Activated CD8-positive, alpha-beta T cell treated with anti-CD3 and anti-CD28 coated beads for 36 hours (primary cell): ENCODE results near the gene ZMIZ1. TPM values are rescaled to one million over a fixed set of nuclear protein-coding genes. Genes with fewer than 3 reads are reported as not detected.
A peak's percentile ranks its signal among the peaks of the same experiment; 100 is the strongest.

ENCODE experiments used
- ATAC-seq: fragments of 200-7000 bp; cut with Tn5 transposase; one replicate; pipeline ENCODE4 v1.10.0; 2021; ENCODE audit warnings: mild to moderate bottlenecking, moderate library complexity
- CTCF ChIA-PET: fragments of 350-600 bp; sonication (Branson Sonifier 250); formaldehyde crosslinking; loops from one replicate; lab custom pipeline; 2021; ENCODE audit warnings: antibody characterized with exemption; lab: Charles Lee
- POLR2A ChIA-PET: fragments of 350-600 bp; sonication (Branson Sonifier 250); formaldehyde crosslinking; loops from one replicate; lab custom pipeline; 2021; ENCODE audit warnings: antibody characterized with exemption; lab: Charles Lee
- DNase-seq: peaks from one replicate; pipeline ENCODE4 v3.0.0-alpha.2; 2020
- H3K27ac Mint-ChIP-seq: one replicate; pipeline ENCODE4 v1.8.0; 2021; ENCODE audit warnings: mild to moderate bottlenecking, mixed read lengths
- H3K27me3 Mint-ChIP-seq: one replicate; pipeline ENCODE4 v1.8.0; 2021; ENCODE audit warnings: mixed read lengths
- H3K36me3 Mint-ChIP-seq: one replicate; pipeline ENCODE4 v1.8.0; 2021; ENCODE audit warnings: low read depth, mixed read lengths
- H3K4me1 Mint-ChIP-seq: one replicate; pipeline ENCODE4 v1.8.0; 2021; ENCODE audit warnings: low read depth, mixed read lengths
- H3K4me3 Mint-ChIP-seq: one replicate; pipeline ENCODE4 v1.8.0; 2021; ENCODE audit warnings: mild to moderate bottlenecking, moderate library complexity, mixed read lengths
- H3K9me3 Mint-ChIP-seq: one replicate; pipeline ENCODE4 v1.8.0; 2021; ENCODE audit warnings: mixed read lengths
- intact Hi-C: fragments of 100-400 bp; cut with micrococcal nuclease; formaldehyde crosslinking; loops from one replicate; pipeline ENCODE4 v1.10.0; 2022
- total RNA-seq, 2 experiments: library from RNA; stranded (reverse); gene quantifications; one replicate each; pipeline ENCODE4 v1.2.3, GENCODE V29; 2021
- TF ChIP-seq, protein P1 (sequence below): fragments of 200-600 bp; IDR thresholded peaks from one replicate; pipeline ENCODE4 v1.8.0; 2022; ENCODE audit warnings: antibody characterized with exemption, mild to moderate bottlenecking

ZMIZ1 gene
- total RNA-seq, 2 experiments from 2014 or later, result 46.5 to 52.2 TPM

DNA sequence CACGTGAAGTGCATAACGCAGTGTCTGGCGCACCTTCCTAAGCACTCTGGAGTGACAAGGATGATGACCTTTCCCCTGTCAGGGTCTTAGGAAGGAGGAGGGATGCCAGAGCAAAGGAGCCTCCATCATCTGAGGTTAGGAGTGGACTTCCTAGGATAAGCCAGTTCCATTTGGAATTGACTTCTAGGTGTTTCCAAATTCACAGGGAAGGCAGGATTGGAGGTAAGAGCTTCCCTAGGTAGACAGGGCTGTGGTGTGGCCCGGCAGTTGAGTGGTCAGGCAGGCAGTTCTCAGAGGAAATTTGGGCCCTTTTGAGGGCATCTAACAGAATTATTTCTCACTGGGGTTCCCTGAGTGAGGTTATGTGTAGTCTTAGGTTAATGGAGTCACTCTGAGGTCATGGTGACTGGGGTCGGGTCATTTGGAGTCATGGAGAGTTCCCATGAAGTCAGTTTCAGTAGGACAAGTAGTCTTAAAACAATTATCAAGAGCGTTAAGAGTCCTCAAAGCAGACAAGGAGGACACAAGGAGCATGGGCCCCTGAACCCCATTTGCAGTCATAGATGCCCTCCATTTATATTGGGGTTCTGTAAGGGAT lies 286.8 kb downstream of the ZMIZ1 start:
- H3K4me1 Mint-ChIP-seq, result peaks cover 34% of the 10 kb centered on the region
- POLR2A ChIA-PET, result interaction anchor here (0.6 to 2.3 kb wide), 6 partner anchors 10 to 107 kb away, joined by 3 to 10 read pairs (median 4); no protein-coding TSS in a partner anchor
- ATAC-seq (no peak), DNase-seq (no peak)
- H3K4me3 Mint-ChIP-seq, result no peak overlapping the region
- no peaks in the 10 kb centered on the region for H3K9me3 Mint-ChIP-seq
- H3K27ac Mint-ChIP-seq, result no peak overlapping the region
- no peaks in the 10 kb centered on the region for H3K27me3 Mint-ChIP-seq
- intact Hi-C loops, result no loop called here
- CTCF ChIA-PET, result interaction anchor here (1.2 kb wide), 1 partner anchor 11 kb away, joined by 3 read pairs; no protein-coding TSS in a partner anchor
- TF ChIP-seq, protein P1, sequence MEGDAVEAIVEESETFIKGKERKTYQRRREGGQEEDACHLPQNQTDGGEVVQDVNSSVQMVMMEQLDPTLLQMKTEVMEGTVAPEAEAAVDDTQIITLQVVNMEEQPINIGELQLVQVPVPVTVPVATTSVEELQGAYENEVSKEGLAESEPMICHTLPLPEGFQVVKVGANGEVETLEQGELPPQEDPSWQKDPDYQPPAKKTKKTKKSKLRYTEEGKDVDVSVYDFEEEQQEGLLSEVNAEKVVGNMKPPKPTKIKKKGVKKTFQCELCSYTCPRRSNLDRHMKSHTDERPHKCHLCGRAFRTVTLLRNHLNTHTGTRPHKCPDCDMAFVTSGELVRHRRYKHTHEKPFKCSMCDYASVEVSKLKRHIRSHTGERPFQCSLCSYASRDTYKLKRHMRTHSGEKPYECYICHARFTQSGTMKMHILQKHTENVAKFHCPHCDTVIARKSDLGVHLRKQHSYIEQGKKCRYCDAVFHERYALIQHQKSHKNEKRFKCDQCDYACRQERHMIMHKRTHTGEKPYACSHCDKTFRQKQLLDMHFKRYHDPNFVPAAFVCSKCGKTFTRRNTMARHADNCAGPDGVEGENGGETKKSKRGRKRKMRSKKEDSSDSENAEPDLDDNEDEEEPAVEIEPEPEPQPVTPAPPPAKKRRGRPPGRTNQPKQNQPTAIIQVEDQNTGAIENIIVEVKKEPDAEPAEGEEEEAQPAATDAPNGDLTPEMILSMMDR, result no peak
- H3K36me3 Mint-ChIP-seq, result peaks cover 55% of the 10 kb centered on the region

DNA sequence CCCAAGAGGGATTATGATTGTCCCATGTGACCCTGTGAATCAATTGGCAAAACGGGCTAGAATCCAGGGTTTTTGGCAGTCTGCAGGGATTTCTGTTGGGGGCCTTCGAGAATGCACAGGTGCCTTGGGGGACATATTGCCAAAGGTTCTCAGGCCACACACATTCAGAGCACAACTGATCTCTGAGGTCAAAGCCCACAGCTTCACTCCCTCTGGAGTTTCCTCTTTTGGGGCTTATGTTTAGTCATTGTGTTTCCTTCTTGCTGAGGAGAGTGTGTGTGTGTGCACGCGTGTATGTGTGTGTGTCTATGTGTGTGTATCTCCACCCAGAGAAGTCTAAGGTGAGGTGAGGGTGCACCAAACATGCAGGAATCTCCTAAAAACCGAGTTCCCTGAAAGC lies 287.3 kb downstream of the ZMIZ1 start:
- TF ChIP-seq, protein P1, result no peak
- no peak overlapping the region for H3K4me3 Mint-ChIP-seq
- POLR2A ChIA-PET, result interaction anchor here (2.3 to 3.2 kb wide), 2 partner anchors 8 to 11 kb away, joined by 10 to 22 read pairs; no protein-coding TSS in a partner anchor

DNA sequence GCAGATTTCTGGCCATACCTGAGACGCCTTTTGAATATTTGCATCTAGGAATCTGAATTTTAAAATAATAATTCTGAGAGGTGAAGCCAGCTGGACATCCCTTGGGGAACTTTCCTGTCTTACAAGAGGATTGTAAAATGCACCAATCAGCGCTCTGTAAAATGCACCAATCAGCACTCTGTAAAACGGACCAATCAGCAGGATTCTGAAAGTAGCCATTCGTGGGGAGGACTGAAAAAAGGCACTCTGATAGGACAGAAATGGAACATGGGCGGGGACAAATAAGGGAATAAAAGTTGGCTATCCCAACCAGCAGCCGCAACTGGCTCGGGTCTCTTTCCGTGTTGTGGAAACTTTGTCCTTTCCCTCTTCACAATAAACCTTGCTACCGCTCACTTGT lies 288.4 kb downstream of the ZMIZ1 start:
- intact Hi-C loops, result no loop called here
- Mint-ChIP-seq H3K36me3 (peaks cover 46% of the 10 kb centered on the region), H3K9me3 (no peaks in the 10 kb centered on the region), H3K4me3 (no peak overlapping the region), H3K27ac (no peak overlapping the region), H3K4me1 (peaks cover 45% of the 10 kb centered on the region), H3K27me3 (no peaks in the 10 kb centered on the region)
- no peak for DNase-seq
- ChIA-PET POLR2A (interaction anchor here (2.3 to 3.2 kb wide), 2 partner anchors 9 to 12 kb away, joined by 10 to 22 read pairs; no protein-coding TSS in a partner anchor), CTCF (interaction anchor here (0.9 to 1.5 kb wide), 2 partner anchors 9 to 18 kb away, joined by 6 read pairs; partner anchors contain the start of gene PPIF)
- TF ChIP-seq, protein P1, result no peak
- ATAC-seq, result no peak

More for the DNA sequence above, 287.3 kb downstream of the ZMIZ1 start:
- intact Hi-C loops, result no loop called here
- no peaks in the 10 kb centered on the region for H3K9me3 Mint-ChIP-seq
- H3K36me3 Mint-ChIP-seq, result peaks cover 51% of the 10 kb centered on the region
- peak; percentile 35 for ATAC-seq
- DNase-seq, result no peak
- peaks cover 35% of the 10 kb centered on the region for H3K4me1 Mint-ChIP-seq
- no peaks in the 10 kb centered on the region for H3K27me3 Mint-ChIP-seq
- CTCF ChIA-PET, result no interaction called here
- no peak overlapping the region for H3K27ac Mint-ChIP-seq

DNA sequence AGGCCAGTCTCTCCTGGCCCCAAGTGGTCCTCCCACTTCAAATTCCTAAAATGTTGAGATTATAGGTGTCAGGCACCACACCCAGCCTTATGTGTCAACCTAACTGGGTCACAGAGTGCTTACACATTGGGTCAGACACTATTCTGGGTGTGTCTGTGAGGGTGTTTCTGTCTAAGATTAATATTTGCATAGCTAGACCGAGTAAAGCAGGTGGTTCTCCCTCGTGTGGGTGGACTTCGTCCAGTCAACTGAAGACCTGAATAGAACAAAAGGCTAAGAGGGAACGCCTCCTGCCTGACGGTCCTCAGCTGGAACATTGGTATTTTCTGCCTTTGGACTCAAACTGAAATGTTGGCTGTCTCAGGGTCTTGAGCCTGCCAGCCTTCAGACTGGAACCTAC lies 290.0 kb downstream of the ZMIZ1 start:
- Mint-ChIP-seq H3K27me3 (no peaks in the 10 kb centered on the region), H3K4me1 (peaks cover 38% of the 10 kb centered on the region), H3K4me3 (no peak overlapping the region), H3K27ac (no peak overlapping the region), H3K9me3 (no peaks in the 10 kb centered on the region), H3K36me3 (peaks cover 31% of the 10 kb centered on the region)
- intact Hi-C loops, result no loop called here
- ChIA-PET POLR2A (interaction anchor here (0.6 to 3.2 kb wide), 2 partner anchors 11 to 900 kb away, joined by 3 to 22 read pairs; no protein-coding TSS in a partner anchor), CTCF (interaction anchor here (0.6 to 1.5 kb wide), 4 partner anchors 11 to 55 kb away, joined by 3 to 6 read pairs (median 4); partner anchors contain the start of gene PPIF)
- ATAC-seq (no peak), DNase-seq (no peak)
- TF ChIP-seq, protein P1, result no peak
